Activated gamma-delta T cell treated with Interleukin-2 at 50 U/mL for 16 hours (primary cell): ENCODE data around the gene MSRB2.
"Not testable (repeated sequence)": the region's sequence is repeated elsewhere in the genome, so short reads cannot be mapped to it uniquely, and the experiment has no call there.

Experiments used
- DNase-seq: peaks from one replicate; pipeline ENCODE4 v3.0.0-alpha.2; 2020

The MSRB2 gene

GRCh38 chr10:23070092-23070912, 25.1 kb upstream of the MSRB2 start:
- DNase-seq = not testable (repeated sequence)

GRCh38 chr10:23070913-23071218, 24.5 kb upstream of the MSRB2 start:
- DNase-seq = no peak

GRCh38 chr10:23072593-23072992, 22.8 kb upstream of the MSRB2 start:
- DNase-seq = not testable (repeated sequence)

- no peak for DNase-seq
Measured at GRCh38 chr10:23073527-23073926, 21.9 kb upstream of the MSRB2 start.

GRCh38 chr10:23075672-23076071, 19.7 kb upstream of the MSRB2 start:
- DNase-seq = no peak

- no peak for DNase-seq
Measured at GRCh38 chr10:23078114-23078513, 17.3 kb upstream of the MSRB2 start.

GRCh38 chr10:23079700-23080099, 15.7 kb upstream of the MSRB2 start:
- no peak for DNase-seq

GRCh38 chr10:23080262-23080661, 15.1 kb upstream of the MSRB2 start:
- no peak for DNase-seq

GRCh38 chr10:23081221-23081750, 14.1 kb upstream of the MSRB2 start:
- DNase-seq = no peak

- no peak for DNase-seq
Measured at GRCh38 chr10:23081891-23082290, 13.5 kb upstream of the MSRB2 start.

GRCh38 chr10:23088609-23089008, 6.8 kb upstream of the MSRB2 start:
- DNase-seq = no peak

GRCh38 chr10:23094786-23095403, 484 bp upstream of the MSRB2 start:
- no peak for DNase-seq

GRCh38 chr10:23095966-23096801, 805 bp downstream of the MSRB2 start:
- peak; percentile 17 for DNase-seq

GRCh38 chr10:23096802-23097549, 1.6 kb downstream of the MSRB2 start:
- DNase-seq = no peak

- no peak for DNase-seq
Measured at GRCh38 chr10:23099079-23099478, 3.7 kb downstream of the MSRB2 start.

GRCh38 chr10:23099816-23100215, 4.4 kb downstream of the MSRB2 start:
- no peak for DNase-seq

- no peak for DNase-seq
Measured at GRCh38 chr10:23100331-23101030, 5.1 kb downstream of the MSRB2 start.

GRCh38 chr10:23106331-23107072, 11.1 kb downstream of the MSRB2 start:
- DNase-seq = no peak

GRCh38 chr10:23110722-23111516, 15.5 kb downstream of the MSRB2 start:
- no peak for DNase-seq

GRCh38 chr10:23111517-23112286, 16.3 kb downstream of the MSRB2 start:
- no peak for DNase-seq
